ENCODE results near the gene FAM107B.

GRCh38 chr10:14731875-14732512 lies 42.7 kb downstream of the FAM107B start:
- no peak for TF ChIP-seq CTCF (IDR thresholded peaks at IDR 0.05; ENCODE audit: extremely low read depth in 1 of 2, insufficient read depth in 1 of 2, low read depth in 1 of 2, low read length in 2 of 2)
- TF ChIP-seq MAX (IDR thresholded peaks at IDR 0.05; ENCODE audit: insufficient read depth, insufficient read length), result no peak
- no peak for TF ChIP-seq POLR2A (IDR thresholded peaks at IDR 0.05; ENCODE audit: low read depth, low read length)
- no peak for TF ChIP-seq EZH2 (IDR thresholded peaks at IDR 0.05; ENCODE audit: borderline replicate concordance, low read depth, low read length, severe bottlenecking)
- no peak for TF ChIP-seq POLR2AphosphoS5 (IDR thresholded peaks at IDR 0.05; ENCODE audit: insufficient read depth, low read depth, low read length)
- TF ChIP-seq JUN (IDR thresholded peaks at IDR 0.05; ENCODE audit: borderline replicate concordance, insufficient read depth, insufficient read length, low read depth), result no peak
- no peak for TF ChIP-seq MYC (IDR thresholded peaks at IDR 0.05; ENCODE audit: low read depth, low read length)
- no peak for TF ChIP-seq GATA2 (IDR thresholded peaks at IDR 0.05; ENCODE audit: insufficient read depth, insufficient read length, low read depth, low read length)

Data from endothelial cell of umbilical vein (primary cell).